Measurements from ENCODE around the gene RFPL2.
"Not testable (repeated sequence)": the region's sequence is repeated elsewhere in the genome, so short reads cannot be mapped to it uniquely, and the experiment has no call there.

Gene RFPL2

DNA sequence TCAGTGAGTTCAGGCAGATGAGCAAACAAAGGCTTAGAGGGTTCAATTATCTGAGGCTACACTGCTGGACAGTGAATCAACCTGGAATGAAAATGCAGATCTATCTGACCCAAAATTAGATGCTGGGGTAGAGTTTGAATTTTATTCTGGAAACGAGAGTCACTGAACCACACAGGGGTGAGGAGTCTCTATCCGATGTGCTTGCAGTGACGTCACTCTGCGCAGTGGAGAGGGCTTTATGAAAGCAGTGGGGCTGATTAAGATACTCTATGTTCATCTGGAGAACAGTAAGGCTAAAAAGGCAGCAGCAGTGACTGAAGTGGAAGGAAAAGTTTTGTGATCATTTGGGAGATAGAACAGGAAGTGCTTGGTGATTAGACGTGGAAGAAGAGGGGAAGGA lies 44.5 kb downstream of the RFPL2 start:
- FAIRE-seq: not testable (repeated sequence)

DNA sequence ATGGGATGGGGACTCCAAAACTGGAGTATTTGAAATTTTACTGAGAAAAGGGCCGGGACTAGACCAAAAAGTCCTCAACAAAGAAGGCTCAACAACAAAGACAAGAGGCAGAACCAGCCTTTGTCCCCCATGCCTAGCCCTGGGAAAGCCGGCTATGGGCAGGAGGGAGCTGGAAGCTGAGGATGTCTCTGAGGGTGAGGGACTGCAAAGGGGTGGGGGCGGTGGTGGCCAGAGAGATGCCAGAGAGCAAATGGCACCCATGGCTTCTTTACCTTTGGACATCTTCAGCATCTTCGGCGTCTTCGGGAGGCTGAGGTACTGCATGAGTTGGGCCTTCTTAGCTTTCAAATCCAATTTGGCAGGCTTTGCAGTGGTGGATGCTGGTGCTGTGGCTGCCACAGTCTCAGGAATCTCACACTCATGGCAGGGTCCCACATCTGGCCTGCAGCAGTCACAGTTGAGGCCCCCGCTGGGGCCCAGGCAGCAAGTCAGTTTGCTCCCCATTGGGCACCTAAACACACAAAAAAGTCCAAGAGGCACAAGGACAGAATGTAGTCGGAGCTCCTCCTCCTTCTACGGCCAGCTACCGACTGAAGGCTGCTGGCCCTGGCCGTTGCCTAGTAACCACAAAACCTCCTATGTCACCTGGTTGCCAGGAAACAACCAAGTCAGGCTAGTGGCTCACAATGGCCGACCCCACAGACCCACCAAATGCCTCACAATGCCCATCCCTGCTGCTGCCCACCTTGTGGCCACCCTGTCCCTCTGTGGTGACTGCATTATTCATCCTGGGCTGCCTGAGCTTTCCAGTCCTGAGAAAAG lies 46.0 kb downstream of the RFPL2 start, which contains the start of gene C22orf42:
TSS of gene C22orf42 (minus strand) at position 592 of the 822 bp plus-strand sequence. CDS start at position 504, 88 bp downstream.
- FAIRE-seq: no peak

DNA sequence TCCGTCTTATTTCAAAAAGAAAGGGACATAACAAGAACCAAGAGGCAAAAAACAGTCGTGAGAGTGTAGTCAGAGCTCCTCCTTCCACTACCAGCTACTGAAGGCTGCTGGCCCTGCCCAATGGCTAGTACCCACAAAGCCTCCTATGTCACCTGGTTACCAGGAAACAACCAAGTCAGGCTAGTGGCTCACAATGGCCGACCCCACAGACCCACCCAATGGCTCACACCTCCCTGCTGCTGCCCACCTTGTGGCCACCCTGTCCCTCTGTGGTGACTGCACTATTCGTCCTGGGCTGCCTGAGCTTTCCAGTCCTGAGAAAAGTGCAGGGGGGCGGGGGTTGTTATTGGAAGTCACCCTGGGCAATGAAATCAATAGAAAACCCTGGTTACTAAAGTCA lies 47.2 kb downstream of the RFPL2 start:
- not testable (repeated sequence) for FAIRE-seq

DNA sequence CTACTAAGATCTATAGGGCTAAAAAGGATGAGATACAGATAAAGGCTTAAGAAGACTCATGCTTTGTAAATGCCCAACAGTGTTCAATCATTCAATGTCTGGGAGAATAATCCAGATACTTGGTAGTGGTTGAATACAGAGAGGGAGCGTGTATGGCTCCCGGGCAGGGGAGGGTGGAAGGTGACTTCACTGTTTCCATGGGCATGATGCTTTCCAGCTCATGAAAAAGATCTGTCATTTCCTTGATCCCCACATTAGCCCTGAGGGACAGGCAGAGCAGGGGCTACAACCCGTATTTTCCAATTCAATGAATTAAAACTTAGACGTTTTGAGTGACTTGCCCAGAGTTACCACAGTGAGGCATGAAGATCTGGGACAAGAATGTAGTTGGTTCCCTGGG lies 50.1 kb downstream of the RFPL2 start:
- not testable (repeated sequence) for FAIRE-seq

DNA sequence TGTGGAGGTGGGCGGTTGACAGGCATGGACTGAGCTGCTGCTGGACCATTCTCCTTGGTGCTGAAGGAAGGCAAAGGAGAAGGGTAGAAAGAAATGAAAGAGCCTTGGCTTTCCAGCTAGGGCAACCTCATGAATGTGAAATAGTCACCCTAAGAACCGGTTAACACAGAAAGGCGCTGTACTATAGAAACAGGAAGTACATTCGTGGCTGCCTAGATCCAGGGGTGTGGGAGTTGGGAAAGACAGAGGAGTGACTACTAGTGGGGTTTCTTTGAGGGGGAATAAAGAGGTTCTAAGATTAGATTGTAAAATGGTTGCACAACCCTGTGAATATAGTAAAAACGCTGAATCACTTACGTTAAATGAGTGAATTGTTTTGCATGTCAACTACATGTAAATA lies 53.2 kb downstream of the RFPL2 start:
- FAIRE-seq: not testable (repeated sequence)

DNA sequence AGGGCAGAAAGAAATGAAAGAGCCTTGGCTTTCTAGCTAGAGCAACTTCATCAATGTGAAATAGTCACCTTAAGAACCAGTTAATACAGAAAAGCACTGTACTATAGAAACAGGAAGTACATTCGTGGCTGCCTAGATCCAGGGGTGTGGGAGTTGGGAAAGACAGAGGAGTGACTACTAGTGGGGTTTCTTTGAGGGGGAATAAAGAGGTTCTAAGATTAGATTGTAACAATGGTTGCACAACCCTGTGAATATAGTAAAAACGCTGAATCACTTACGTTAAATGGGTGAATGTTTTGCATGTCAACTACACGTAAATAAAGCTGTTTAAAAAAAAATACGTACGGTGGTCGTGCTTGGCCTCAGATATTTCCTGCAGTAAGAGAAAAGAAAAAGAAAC lies 54.2 kb downstream of the RFPL2 start:
- not testable (repeated sequence) for FAIRE-seq

DNA sequence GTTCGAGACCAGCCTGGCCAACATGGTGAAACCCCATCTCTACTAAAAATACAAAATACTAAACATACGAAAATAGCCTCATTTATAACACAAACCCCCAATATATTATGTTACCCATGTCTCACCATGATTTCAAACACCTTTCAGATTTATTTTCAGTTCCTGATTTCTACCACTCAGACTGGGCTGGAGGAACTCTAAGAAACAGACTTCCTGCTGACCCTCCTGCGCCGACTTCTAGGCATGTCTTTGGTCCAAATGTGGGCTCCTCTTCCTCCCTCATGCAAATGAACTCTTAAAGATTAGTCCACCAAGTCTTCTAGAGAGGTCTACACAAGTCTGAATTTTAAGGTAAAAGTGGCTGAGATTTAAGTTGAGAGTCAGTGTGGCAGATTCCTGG lies 56.5 kb downstream of the RFPL2 start:
- FAIRE-seq: not testable (repeated sequence)

DNA sequence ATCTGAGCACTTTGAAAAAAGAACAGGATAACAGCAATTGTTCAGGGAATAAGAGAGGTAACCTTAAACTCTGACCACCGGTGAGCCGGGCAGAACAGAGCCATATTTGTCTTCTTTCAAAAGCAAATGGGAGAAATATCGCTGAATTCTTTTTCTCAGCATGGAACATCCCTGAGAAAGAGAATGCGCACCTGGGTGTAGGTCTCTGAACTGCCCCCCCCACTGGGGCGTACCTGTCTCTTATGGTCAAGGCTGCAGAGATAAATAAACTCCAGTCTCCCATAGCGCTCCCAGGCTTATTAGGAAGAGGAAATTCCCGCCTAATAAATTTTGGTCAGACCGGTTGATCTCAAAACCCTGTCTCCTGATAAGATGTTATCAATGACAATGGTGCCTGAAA lies 57.7 kb downstream of the RFPL2 start:
- FAIRE-seq: not testable (repeated sequence)

DNA sequence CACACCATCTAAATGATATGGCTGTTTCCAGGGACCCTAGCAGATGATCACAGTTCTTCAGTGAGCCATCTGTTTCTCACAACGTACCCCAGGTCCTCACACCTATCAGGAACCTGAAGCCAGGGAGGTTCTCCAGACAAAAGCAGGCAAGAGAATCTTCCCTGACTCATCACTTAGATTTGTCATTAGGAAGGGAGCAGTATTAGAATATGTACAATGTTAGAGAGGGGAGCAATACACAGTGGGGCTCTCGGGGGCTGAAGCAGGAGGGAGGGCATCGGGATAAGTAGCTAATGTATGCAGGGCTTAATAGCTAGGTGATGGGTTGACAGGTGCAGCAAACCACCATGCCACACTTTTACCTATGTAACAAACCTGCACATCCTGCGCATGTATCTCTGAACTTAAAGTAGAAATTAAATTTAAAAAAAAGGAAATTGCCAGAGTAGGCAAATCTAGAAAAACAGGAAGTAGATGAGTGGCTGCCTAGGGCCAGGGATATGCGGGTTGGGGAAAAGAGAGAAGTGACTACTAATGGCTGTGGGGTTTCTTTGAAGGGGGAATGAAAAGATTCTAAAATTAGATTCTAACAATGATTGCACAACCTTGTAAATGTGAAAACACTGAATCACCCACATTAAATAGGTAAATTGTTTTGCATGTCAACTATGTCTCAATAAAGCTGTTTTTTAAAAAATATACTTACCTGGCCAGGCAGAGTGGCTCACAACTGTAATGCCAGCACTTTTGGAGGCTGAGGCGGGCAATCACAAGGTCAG lies 60.2 kb downstream of the RFPL2 start:
- no peak for FAIRE-seq

DNA sequence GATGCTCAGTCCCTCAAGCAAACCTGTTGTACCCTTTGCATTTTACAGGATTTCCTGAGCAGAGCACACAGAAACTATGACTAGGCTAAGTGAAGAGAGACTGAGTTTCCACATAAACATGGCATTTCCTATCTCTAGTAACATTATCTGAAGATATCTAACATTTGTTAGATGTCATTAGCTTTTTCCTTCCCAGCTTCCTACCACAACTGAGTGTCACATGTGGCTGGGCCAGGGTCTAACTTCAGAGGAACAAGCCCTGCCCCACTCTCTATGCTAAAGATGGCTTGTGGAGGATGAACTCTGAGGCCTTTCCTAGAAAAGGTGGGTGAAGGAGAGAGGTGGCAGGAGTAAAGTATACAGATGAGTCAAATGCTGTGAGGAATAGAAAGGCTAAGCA lies 62.3 kb downstream of the RFPL2 start:
- FAIRE-seq: no peak

DNA sequence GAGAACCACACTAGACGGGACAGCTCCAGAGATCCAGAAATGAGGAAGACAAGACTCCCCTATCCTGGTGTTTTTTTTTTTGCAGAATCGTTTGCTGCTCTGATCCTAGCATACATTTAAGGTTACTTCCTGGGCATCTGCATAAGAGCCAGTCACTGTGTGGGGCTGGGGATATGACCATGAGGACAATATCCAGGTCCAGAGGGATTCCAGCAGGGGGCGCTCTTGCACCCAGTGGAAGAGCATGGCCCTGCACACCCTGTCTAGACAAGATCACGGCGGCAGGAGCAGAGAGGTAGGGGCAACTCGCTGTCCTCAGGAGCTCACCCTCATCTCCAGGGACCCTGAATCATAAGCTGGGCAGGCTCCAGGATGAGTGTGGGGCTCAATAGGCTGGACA lies 64.2 kb downstream of the RFPL2 start:
- not testable (repeated sequence) for FAIRE-seq
